GM10266 (cell line): ENCODE measurements around the gene PLEKHA7.

ENCODE experiments used
- DNase-seq: peaks from one replicate; pipeline ENCODE4 v3.0.0; 2012; ENCODE audit errors: extremely low spot score
- CTCF ChIP-seq: IDR thresholded peaks from 2 replicates; pipeline ENCODE4 v1.5.1; 2012; ENCODE audit warnings: mild to moderate bottlenecking, low read depth; ENCODE audit not compliant: control insufficient read depth, insufficient read depth; ENCODE audit errors: missing control alignments

Gene PLEKHA7

GRCh38 chr11:16780698-16781550 is 233.3 kb downstream of the PLEKHA7 start:
- no peak for DNase-seq
- TF ChIP-seq CTCF = no peak

- TF ChIP-seq CTCF = no peak
Observed at GRCh38 chr11:16780146-16780545, 234.1 kb downstream of the PLEKHA7 start.

DNA sequence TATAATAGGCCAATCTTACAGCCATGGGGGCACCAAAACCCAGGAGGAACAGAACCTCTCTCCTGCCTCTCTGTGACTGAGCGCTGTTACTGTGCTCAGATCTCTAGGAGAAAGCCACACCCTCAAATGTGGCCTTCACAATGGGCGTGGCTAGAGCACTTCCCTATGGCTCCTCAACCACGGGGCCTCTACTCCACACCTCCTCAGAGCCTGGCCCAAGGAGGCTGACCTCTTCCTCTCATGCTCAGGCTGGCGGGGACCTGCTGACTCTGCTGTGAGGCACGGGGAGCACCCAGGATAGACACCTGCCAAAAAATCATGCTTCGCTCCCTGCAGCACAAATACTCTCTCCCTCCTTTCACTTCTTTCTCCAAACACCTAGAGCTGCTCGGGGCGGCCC is 234.8 kb downstream of the PLEKHA7 start:
- no peak for TF ChIP-seq CTCF
- DNase-seq = no peak

More at GRCh38 chr11:16780146-16780545, 234.1 kb downstream of the PLEKHA7 start:
- DNase-seq = no peak

GRCh38 chr11:16778876-16779275 is 235.3 kb downstream of the PLEKHA7 start:
- no peak for TF ChIP-seq CTCF
- no peak for DNase-seq

DNA sequence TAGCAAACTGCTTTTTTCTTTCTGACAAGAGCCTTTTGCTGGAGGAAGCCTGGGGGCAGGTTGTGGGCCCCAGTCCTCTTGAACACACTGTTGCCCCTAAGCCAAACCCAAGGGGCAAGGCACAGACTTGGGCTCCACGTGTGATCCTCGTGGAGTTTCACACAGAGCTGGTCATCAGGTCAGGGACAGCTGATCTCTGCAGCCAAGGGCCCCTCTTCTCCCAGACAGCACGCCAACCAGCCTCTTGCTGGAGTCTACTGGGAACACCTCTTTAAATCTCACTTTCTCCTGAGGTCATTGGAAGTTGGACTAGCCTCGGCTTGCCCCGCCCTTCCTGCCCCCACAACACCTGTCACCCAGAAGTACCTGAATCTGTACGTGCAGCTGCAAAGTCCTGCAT is 235.9 kb downstream of the PLEKHA7 start:
- no peak for DNase-seq
- no peak for TF ChIP-seq CTCF

DNA sequence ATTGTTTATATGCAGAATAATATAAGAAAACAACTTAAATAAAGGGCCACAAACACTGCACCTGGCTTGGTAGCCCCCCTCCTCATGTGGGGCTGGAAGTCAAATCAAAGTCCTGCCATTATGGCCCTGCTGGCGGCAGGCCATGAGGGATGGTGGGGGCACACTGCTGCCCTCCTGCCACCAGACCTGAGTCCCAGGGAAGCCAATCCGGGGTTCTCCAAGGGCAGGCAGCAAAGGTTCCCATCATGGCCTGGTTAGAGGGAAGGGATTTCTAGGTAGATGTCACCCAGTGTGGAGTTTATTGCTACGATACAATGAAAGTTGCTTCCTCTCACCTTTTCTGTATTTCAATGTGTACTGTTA is 236.6 kb downstream of the PLEKHA7 start:
- TF ChIP-seq CTCF = no peak
- no peak for DNase-seq
